Activated B cell treated with CpG ODN at 0.5 μM for 24 hours (primary cell): ENCODE measurements around the gene OSBPL10. TPM values are rescaled to one million over a fixed set of nuclear protein-coding genes. Genes with fewer than 3 reads are reported as not detected.

Experiments
- ATAC-seq: fragments of 200-7000 bp; cut with Tn5 transposase; one replicate; pipeline ENCODE4 v1.10.0; 2021; ENCODE audit warnings: low read depth, mild to moderate bottlenecking, moderate library complexity
- CTCF ChIA-PET: fragments of 350-600 bp; sonication (Branson Sonifier 250); formaldehyde crosslinking; loops from one replicate; lab custom pipeline; 2021; ENCODE audit warnings: antibody characterized with exemption; lab: Charles Lee
- POLR2A ChIA-PET: fragments of 350-600 bp; sonication (Branson Sonifier 250); formaldehyde crosslinking; loops from one replicate; lab custom pipeline; 2021; ENCODE audit warnings: antibody characterized with exemption; lab: Charles Lee
- DNase-seq: peaks from one replicate; pipeline ENCODE4 v3.0.0; 2022
- H3K27ac Mint-ChIP-seq: one replicate; pipeline ENCODE4 v1.8.0; 2020; ENCODE audit warnings: mixed read lengths
- H3K27me3 Mint-ChIP-seq: one replicate; pipeline ENCODE4 v1.8.0; 2021; ENCODE audit warnings: mixed read lengths
- H3K36me3 Mint-ChIP-seq: one replicate; pipeline ENCODE4 v1.8.0; 2021; ENCODE audit warnings: low read depth, mixed read lengths
- H3K4me1 Mint-ChIP-seq: one replicate; pipeline ENCODE4 v1.8.0; 2021; ENCODE audit warnings: mixed read lengths
- H3K4me3 Mint-ChIP-seq: one replicate; pipeline ENCODE4 v1.8.0; 2020; ENCODE audit warnings: mild to moderate bottlenecking, mixed read lengths
- H3K9me3 Mint-ChIP-seq: one replicate; pipeline ENCODE4 v1.8.0; 2020; ENCODE audit warnings: mixed read lengths
- CTCF ChIP-seq: fragments of 200-600 bp; IDR thresholded peaks from one replicate; pipeline ENCODE4 v1.8.0; 2022; ENCODE audit warnings: antibody characterized with exemption, mild to moderate bottlenecking
- intact Hi-C: fragments of 100-400 bp; cut with micrococcal nuclease; formaldehyde crosslinking; loops from one replicate; pipeline ENCODE4 v1.15.1; 2024
- total RNA-seq: library from RNA; stranded (reverse); gene quantifications from 2 replicates; pipeline ENCODE4 v1.2.3, GENCODE V29; 2022

Gene OSBPL10
- total RNA-seq, 1 donor from 2014 or later: 137 TPM

GRCh38 chr3:31840252-31840651 lies 140.8 kb downstream of the OSBPL10 start:
- Mint-ChIP-seq H3K9me3 (no peaks in the 10 kb centered on the region), H3K27ac (no peak overlapping the region), H3K4me3 (no peak overlapping the region), H3K4me1 (peaks cover 49% of the 10 kb centered on the region), H3K36me3 (peaks cover 48% of the 10 kb centered on the region), H3K27me3 (no peaks in the 10 kb centered on the region)
- intact Hi-C loops: no loop called here
- no peak for TF ChIP-seq CTCF
- ChIA-PET POLR2A (interaction anchor here (0.6 kb wide), 1 partner anchor 240 kb away, joined by 4 read pairs; no protein-coding TSS in a partner anchor), CTCF (interaction anchor here (1.2 kb wide), 1 partner anchor 11 kb away, joined by 3 read pairs; no protein-coding TSS in a partner anchor)
- DNase-seq (no peak), ATAC-seq (no peak)

- POLR2A ChIA-PET: no interaction called here
- H3K27ac Mint-ChIP-seq: no peak overlapping the region
- peaks cover 45% of the 10 kb centered on the region for H3K4me1 Mint-ChIP-seq
Observed at GRCh38 chr3:31839144-31839917, 141.7 kb downstream of the OSBPL10 start.

GRCh38 chr3:31836131-31837075 lies 144.7 kb downstream of the OSBPL10 start:
- DNase-seq (no peak), ATAC-seq (no peak)
- H3K4me1 Mint-ChIP-seq: peaks cover 39% of the 10 kb centered on the region
- H3K27ac Mint-ChIP-seq: peak overlapping the region; percentile 19
- ChIA-PET POLR2A (no interaction called here), CTCF (no interaction called here)
- H3K9me3 Mint-ChIP-seq: no peaks in the 10 kb centered on the region
- H3K27me3 Mint-ChIP-seq: no peaks in the 10 kb centered on the region
- no peak for TF ChIP-seq CTCF
- H3K36me3 Mint-ChIP-seq: peaks cover 27% of the 10 kb centered on the region
- intact Hi-C loops: no loop called here
- H3K4me3 Mint-ChIP-seq: no peak overlapping the region

More at GRCh38 chr3:31839144-31839917, 141.7 kb downstream of the OSBPL10 start:
- intact Hi-C loops: no loop called here
- no peaks in the 10 kb centered on the region for H3K27me3 Mint-ChIP-seq
- TF ChIP-seq CTCF: no peak
- H3K36me3 Mint-ChIP-seq: peaks cover 43% of the 10 kb centered on the region
- CTCF ChIA-PET: no interaction called here
- no peak overlapping the region for H3K4me3 Mint-ChIP-seq
- DNase-seq (no peak), ATAC-seq (no peak)
- no peaks in the 10 kb centered on the region for H3K9me3 Mint-ChIP-seq

GRCh38 chr3:31833391-31834190 lies 147.5 kb downstream of the OSBPL10 start:
- POLR2A ChIA-PET: interaction anchor here (0.6 kb wide), 1 partner anchor 1359 kb away, joined by 3 read pairs; no protein-coding TSS in a partner anchor
- H3K9me3 Mint-ChIP-seq: no peaks in the 10 kb centered on the region
- CTCF ChIA-PET: no interaction called here
- ATAC-seq: no peak
- H3K4me3 Mint-ChIP-seq: no peak overlapping the region
- no peak overlapping the region for H3K27ac Mint-ChIP-seq
- no peak for TF ChIP-seq CTCF
- H3K4me1 Mint-ChIP-seq: peaks cover 54% of the 10 kb centered on the region
- H3K27me3 Mint-ChIP-seq: no peaks in the 10 kb centered on the region
- intact Hi-C loops: no loop called here
- DNase-seq: no peak
- peaks cover 33% of the 10 kb centered on the region for H3K36me3 Mint-ChIP-seq
